Motor neuron (in vitro differentiated cells): ENCODE results near the gene ZNF273. TPM values are rescaled to one million over a fixed set of nuclear protein-coding genes. Genes with fewer than 3 reads are reported as not detected.
"Not testable (repeated sequence)": the region's sequence is repeated elsewhere in the genome, so short reads cannot be mapped to it uniquely, and the experiment has no call there.

ENCODE experiments used
- ATAC-seq, 8 experiments: fragments of 200-7000 bp; cut with Tn5 transposase; replicated peaks in 6 of 8; 2 replicates each; pipeline ENCODE4 v1.8.0; 2021; ENCODE audit warnings: mild to moderate bottlenecking in 8 of 8, moderate library complexity in 8 of 8
- H3K27ac ChIP-seq, 2 donors: fragments of 250-450 bp; sonication (Bioruptor Pico); 2 replicates each; pipeline ENCODE4 v1.9.0; 2021; ENCODE audit warnings: antibody characterized with exemption in 2 of 2, mild to moderate bottlenecking in 2 of 2, moderate library complexity in 1 of 2
- H3K4me1 ChIP-seq, 2 donors: fragments of 250-450 bp; sonication (Bioruptor Pico); replicated peaks in 1 of 2; 2 replicates each; pipeline ENCODE4 v1.6.1; 2021; ENCODE audit warnings: antibody characterized with exemption in 2 of 2, mild to moderate bottlenecking in 2 of 2, moderate library complexity in 1 of 2
- H3K4me3 ChIP-seq, 5 donors: fragments of 250-450 bp; sonication (Bioruptor Pico); 2 replicates each; pipeline ENCODE4 v1.9.0; 2021; ENCODE audit warnings: antibody characterized with exemption in 5 of 5, mild to moderate bottlenecking in 5 of 5, moderate library complexity in 4 of 5
- WGBS, 10 experiments: fragments of 450-650 bp; shearing (Covaris generic); methylation state at CpG; one replicate each; pipeline ENCODE4 v1.0.0; 2022; 5-methylcytosine and 5-hydroxymethylcytosine counted together
- in situ Hi-C, 9 experiments: fragments of 400-800 bp; cut with MboI; loops; one replicate each; pipeline ENCODE4 v1.15.0; 2021; ENCODE audit warnings: low sequenced_read_pairs in 9 of 9, low pct_unique_long_range_greater_than_20kb in 2 of 9; ENCODE audit not compliant: unreplicated experiment in 9 of 9
- total RNA-seq, 8 experiments: library from RNA; unstranded; fragments of 300-600 nt; gene quantifications; 2 replicates each; pipeline versions ENCODE4 v1.2.3 to v1.2.4, GENCODE V29; 2022

Gene ZNF273
- total RNA-seq, 8 experiments from 2014 or later, result 2.2 to 10.7 (median 5.8) TPM

GRCh38 chr7:64888561-64888900, 14.5 kb upstream of the ZNF273 start:
- 0 to 60% (median 15%) methylated on average over 1 to 15 of the region's 17 CpGs for WGBS, 10 experiments
- no peak overlapping the region for H3K27ac ChIP-seq
- in situ Hi-C loops, result no loop called here
- peak in 7 of 8 experiments; percentile 4 to 62 (median 34) for ATAC-seq
- peaks cover 7 to 12% of the 10 kb centered on the region in 2 donors for H3K4me1 ChIP-seq
- peak overlapping the region in 4 of 5 donors; percentile 17 to 30 (median 24) for H3K4me3 ChIP-seq

GRCh38 chr7:64888901-64889685, 14.0 kb upstream of the ZNF273 start:
- WGBS, 10 experiments, result 0 to 35% (median 8%) methylated on average over 1 to 7 of the region's 60 CpGs; no CpG with 5 or more reads in 6 of the 10 experiments
- in situ Hi-C loops, result no loop called here
- Histone ChIP-seq H3K4me3 (peak overlapping the region; percentile 8 to 30 (median 20)), H3K27ac (no peak overlapping the region), H3K4me1 (peaks cover 7 to 12% of the 10 kb centered on the region in 2 donors)
- peak in 7 of 8 experiments; percentile 58 to 72 (median 66) for ATAC-seq

GRCh38 chr7:64889686-64890162, 13.3 kb upstream of the ZNF273 start:
- in situ Hi-C loops, result no loop called here
- Histone ChIP-seq H3K27ac (no peak overlapping the region), H3K4me3 (peak overlapping the region in 4 of 5 donors; percentile 17 to 30 (median 24)), H3K4me1 (peaks cover 7 to 12% of the 10 kb centered on the region in 2 donors)
- 0 to 80% (median 35%) methylated on average over 1 to 4 of the region's 18 CpGs; no CpG with 5 or more reads in 4 of the 10 experiments for WGBS, 10 experiments
- peak in 5 of 8 experiments; percentile 58 to 73 (median 67) for ATAC-seq

GRCh38 chr7:64890273-64890672, 12.8 kb upstream of the ZNF273 start:
- peak in 3 of 8 experiments; percentile 8 to 16 (median 9) for ATAC-seq
- H3K27ac ChIP-seq, H3K4me3 ChIP-seq, in situ Hi-C loops: not testable (repeated sequence)
- H3K4me1 ChIP-seq, result peaks cover 7 to 12% of the 10 kb centered on the region in 2 donors
- WGBS, 10 experiments, result 83% methylated on average over 1 of the region's 3 CpGs; no CpG with 5 or more reads in 9 of the 10 experiments

GRCh38 chr7:64890761-64891362, 12.2 kb upstream of the ZNF273 start:
- no peak for ATAC-seq
- Histone ChIP-seq H3K4me3 (no peak overlapping the region), H3K27ac (no peak overlapping the region), H3K4me1 (peaks cover 7 to 12% of the 10 kb centered on the region in 2 donors)
- in situ Hi-C loops, result no loop called here
- 0 to 80% (median 34%) methylated on average over 1 to 2 of the region's 2 CpGs; no CpG with 5 or more reads in 7 of the 10 experiments for WGBS, 10 experiments

DNA sequence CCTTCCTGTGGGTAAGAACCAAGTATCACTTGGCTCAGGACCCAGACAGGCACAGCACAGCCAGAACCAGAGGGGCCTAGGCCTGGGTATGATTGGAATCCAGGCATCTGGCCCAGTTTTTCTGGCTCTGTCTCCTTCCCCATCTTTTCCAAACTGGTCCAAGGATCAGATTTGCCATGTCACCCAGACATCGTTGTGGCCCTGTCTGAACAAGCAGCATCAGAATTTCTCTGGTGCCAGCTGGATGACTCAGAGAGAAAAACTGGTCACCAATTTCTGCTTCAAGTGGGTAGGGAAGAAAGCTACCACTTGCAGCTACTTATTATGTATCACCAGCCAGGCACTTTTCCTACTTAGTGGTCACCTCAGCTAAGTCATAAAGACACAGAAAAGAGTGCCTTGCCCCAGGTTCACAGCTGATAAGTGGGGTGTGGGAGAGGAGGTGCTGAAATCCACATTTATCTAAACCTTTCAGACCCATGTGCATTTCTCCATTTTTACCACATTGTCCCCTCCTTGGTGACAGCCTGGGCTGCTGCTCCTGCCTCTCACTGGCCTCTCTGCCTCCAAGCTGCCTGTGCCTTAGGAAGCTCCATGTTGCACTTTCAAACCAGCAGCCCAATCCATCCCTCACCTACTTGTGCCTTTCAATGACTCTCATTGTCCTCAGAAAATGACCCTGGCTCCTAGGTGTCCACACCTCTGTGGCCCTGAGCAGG, 11.6 kb upstream of the ZNF273 start:
- H3K27ac ChIP-seq, H3K4me3 ChIP-seq, in situ Hi-C loops, ATAC-seq: not testable (repeated sequence)
- 0 to 75% methylated on average over 1 of the region's 1 CpG; no CpG with 5 or more reads in 8 of the 10 experiments for WGBS, 10 experiments
- peaks cover 7 to 12% of the 10 kb centered on the region in 2 donors for H3K4me1 ChIP-seq

- in situ Hi-C loops, result no loop called here
Observed at GRCh38 chr7:64892116-64892515, 11.0 kb upstream of the ZNF273 start.

DNA sequence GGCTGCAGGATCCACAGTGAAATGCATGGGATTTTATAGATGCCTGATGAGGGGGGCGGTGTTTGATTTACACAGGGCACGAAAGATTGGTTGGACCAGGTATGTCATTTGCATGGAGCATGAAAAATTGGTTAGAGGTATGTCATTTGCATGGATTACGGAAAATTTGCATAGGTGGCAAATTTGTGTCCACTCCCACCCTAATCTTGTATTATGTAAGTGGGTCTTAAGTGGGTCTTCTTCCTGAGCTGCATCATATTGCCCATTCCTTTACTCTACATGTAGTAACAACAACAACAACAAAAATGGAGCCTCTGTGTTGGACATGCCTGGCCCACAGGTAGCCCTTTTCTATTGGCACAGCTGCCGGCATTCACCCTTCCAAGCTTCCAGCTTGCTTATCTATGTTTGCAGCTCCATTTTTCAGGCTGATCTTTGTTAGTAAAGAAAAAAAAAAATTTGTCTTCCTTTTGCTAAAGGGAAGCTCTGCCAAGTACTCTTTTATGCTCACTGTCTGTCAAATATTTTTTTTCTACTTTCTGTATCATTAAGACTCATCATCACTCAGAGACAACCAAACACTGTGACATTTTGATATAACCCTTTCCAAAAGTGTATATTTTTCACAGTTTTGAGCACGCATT, 10.3 kb upstream of the ZNF273 start:
- Histone ChIP-seq H3K27ac (no peak overlapping the region), H3K4me1 (peaks cover 7 to 12% of the 10 kb centered on the region in 2 donors), H3K4me3 (no peak overlapping the region)
- ATAC-seq, result no peak
- in situ Hi-C loops, result no loop called here
- 59 to 100% (median 71%) methylated on average over 1 to 5 of the region's 5 CpGs for WGBS, 10 experiments

More at GRCh38 chr7:64892116-64892515, 11.0 kb upstream of the ZNF273 start:
- H3K27ac ChIP-seq, result no peak overlapping the region
- H3K4me3 ChIP-seq, result no peak overlapping the region
- no peak for ATAC-seq
- peaks cover 7 to 12% of the 10 kb centered on the region in 2 donors for H3K4me1 ChIP-seq

DNA sequence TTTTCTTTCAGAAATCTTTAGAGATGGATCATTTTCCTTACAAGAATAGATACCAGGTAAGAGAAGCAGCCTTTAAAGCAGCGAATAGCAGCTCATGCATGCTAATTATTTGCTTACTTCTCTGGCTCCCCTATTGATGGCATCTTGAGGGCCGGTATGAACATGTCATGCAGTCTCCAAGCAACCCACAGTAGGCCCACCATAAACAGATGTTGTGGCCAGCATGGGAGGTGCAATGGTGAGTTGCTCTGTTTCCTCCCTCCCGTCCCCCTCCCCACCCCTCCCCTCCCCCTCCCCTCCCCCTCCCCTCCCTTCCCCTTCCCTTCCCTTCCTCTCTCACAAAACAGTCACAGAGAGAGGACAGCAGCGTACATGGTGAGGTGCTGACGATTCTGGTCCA, 9.7 kb upstream of the ZNF273 start:
- in situ Hi-C loops, result no loop called here
- Histone ChIP-seq H3K27ac (no peak overlapping the region), H3K4me3 (no peak overlapping the region), H3K4me1 (peaks cover 7 to 12% of the 10 kb centered on the region in 2 donors)
- 17 to 92% (median 50%) methylated on average over 1 to 2 of the region's 5 CpGs; no CpG with 5 or more reads in 3 of the 10 experiments for WGBS, 10 experiments
- ATAC-seq, result no peak

GRCh38 chr7:64902461-64902805, 640 bp upstream of the ZNF273 start:
- H3K4me3 ChIP-seq, H3K27ac ChIP-seq, H3K4me1 ChIP-seq, in situ Hi-C loops: not testable (repeated sequence)
- ATAC-seq, result peak in 1 of 8 experiments; percentile 2
- WGBS, 10 experiments, result 50 to 92% (median 74%) methylated on average over 2 to 11 of the region's 11 CpGs; no CpG with 5 or more reads in 3 of the 10 experiments

- in situ Hi-C loops, result no loop called here
- WGBS, 10 experiments, result 45 to 98% (median 86%) methylated on average over 4 to 15 of the region's 15 CpGs; no CpG with 5 or more reads in 2 of the 10 experiments
- H3K4me1 ChIP-seq, result peaks cover 0 to 6% of the 10 kb centered on the region in 2 donors
Observed at GRCh38 chr7:64904008-64904407, 935 bp downstream of the ZNF273 start.

GRCh38 chr7:64905133-64905532, 2.1 kb downstream of the ZNF273 start:
- in situ Hi-C loops, result no loop called here
- Histone ChIP-seq H3K4me3 (no peak overlapping the region), H3K27ac (no peak overlapping the region), H3K4me1 (peaks cover 0 to 6% of the 10 kb centered on the region in 2 donors)
- 47 to 93% (median 68%) methylated on average over 3 to 9 of the region's 12 CpGs; no CpG with 5 or more reads in 1 of the 10 experiments for WGBS, 10 experiments
- ATAC-seq, result no peak

More at GRCh38 chr7:64904008-64904407, 935 bp downstream of the ZNF273 start:
- peak overlapping the region; percentile 73 to 96 (median 85) for H3K4me3 ChIP-seq
- ATAC-seq, result no peak
- no peak overlapping the region for H3K27ac ChIP-seq
